ENCODE measurements around the gene PSMG4.

Gene PSMG4

GRCh38 chr6:3258720-3259490, at the start of gene PSMG4:
Gene PSMG4 (plus strand): TSS chr6:3258947. CDS start chr6:3259023, 76 bp downstream.
- Histone ChIP-seq H3K9me3 (ENCODE audit: control insufficient read depth, low read length) (no peaks in the 10 kb centered on the region), H3K36me3 (ENCODE audit: control insufficient read depth, insufficient read depth, low read length) (no peaks in the 10 kb centered on the region), H3K4me1 (ENCODE audit: control insufficient read depth, insufficient read depth, low read length) (peaks cover 25% of the 10 kb centered on the region), H3K9ac (ENCODE audit: low read length) (peak within 1 kb of the TSS; percentile 63), H3K4me3 (ENCODE audit: low read length) (peak within 1 kb of the TSS; percentile 48), H3K27me3 (ENCODE audit: control insufficient read depth, insufficient read depth, low read length) (no peaks in the 10 kb centered on the region)

GRCh38 chr6:3209114-3210023, 49.4 kb upstream of the PSMG4 start:
- peaks cover 6% of the 10 kb centered on the region for H3K27me3 ChIP-seq (ENCODE audit: control insufficient read depth, insufficient read depth, low read length)
- H3K4me3 ChIP-seq (ENCODE audit: low read length): no peak overlapping the region
- no peaks in the 10 kb centered on the region for H3K9me3 ChIP-seq (ENCODE audit: control insufficient read depth, low read length)
- H3K4me1 ChIP-seq (ENCODE audit: control insufficient read depth, insufficient read depth, low read length): peaks cover 11% of the 10 kb centered on the region
- no peak overlapping the region for H3K9ac ChIP-seq (ENCODE audit: low read length)
- no peaks in the 10 kb centered on the region for H3K36me3 ChIP-seq (ENCODE audit: control insufficient read depth, insufficient read depth, low read length)

- no peak overlapping the region for H3K4me3 ChIP-seq (ENCODE audit: low read length)
- H3K9me3 ChIP-seq (ENCODE audit: control insufficient read depth, low read length): no peaks in the 10 kb centered on the region
- peaks cover 6% of the 10 kb centered on the region for H3K27me3 ChIP-seq (ENCODE audit: control insufficient read depth, insufficient read depth, low read length)
- no peak overlapping the region for H3K9ac ChIP-seq (ENCODE audit: low read length)
- H3K4me1 ChIP-seq (ENCODE audit: control insufficient read depth, insufficient read depth, low read length): peaks cover 11% of the 10 kb centered on the region
- no peaks in the 10 kb centered on the region for H3K36me3 ChIP-seq (ENCODE audit: control insufficient read depth, insufficient read depth, low read length)
Observed at GRCh38 chr6:3210024-3210610, 48.6 kb upstream of the PSMG4 start.

- H3K27me3 ChIP-seq (ENCODE audit: control insufficient read depth, insufficient read depth, low read length): peaks cover 6% of the 10 kb centered on the region
- peaks cover 11% of the 10 kb centered on the region for H3K4me1 ChIP-seq (ENCODE audit: control insufficient read depth, insufficient read depth, low read length)
- H3K9ac ChIP-seq (ENCODE audit: low read length): no peak overlapping the region
- no peak overlapping the region for H3K4me3 ChIP-seq (ENCODE audit: low read length)
- no peaks in the 10 kb centered on the region for H3K9me3 ChIP-seq (ENCODE audit: control insufficient read depth, low read length)
- H3K36me3 ChIP-seq (ENCODE audit: control insufficient read depth, insufficient read depth, low read length): no peaks in the 10 kb centered on the region
Observed at GRCh38 chr6:3211681-3212080, 47.1 kb upstream of the PSMG4 start.

GRCh38 chr6:3212261-3212660, 46.5 kb upstream of the PSMG4 start:
- Histone ChIP-seq H3K27me3 (ENCODE audit: control insufficient read depth, insufficient read depth, low read length) (peaks cover 6% of the 10 kb centered on the region), H3K36me3 (ENCODE audit: control insufficient read depth, insufficient read depth, low read length) (no peaks in the 10 kb centered on the region), H3K4me3 (ENCODE audit: low read length) (no peak overlapping the region), H3K9me3 (ENCODE audit: control insufficient read depth, low read length) (no peaks in the 10 kb centered on the region), H3K9ac (ENCODE audit: low read length) (no peak overlapping the region), H3K4me1 (ENCODE audit: control insufficient read depth, insufficient read depth, low read length) (peaks cover 11% of the 10 kb centered on the region)

GRCh38 chr6:3213334-3213695, 45.4 kb upstream of the PSMG4 start:
- H3K4me1 ChIP-seq (ENCODE audit: control insufficient read depth, insufficient read depth, low read length): peaks cover 11% of the 10 kb centered on the region
- no peak overlapping the region for H3K4me3 ChIP-seq (ENCODE audit: low read length)
- peaks cover 6% of the 10 kb centered on the region for H3K27me3 ChIP-seq (ENCODE audit: control insufficient read depth, insufficient read depth, low read length)
- H3K9ac ChIP-seq (ENCODE audit: low read length): no peak overlapping the region
- H3K9me3 ChIP-seq (ENCODE audit: control insufficient read depth, low read length): no peaks in the 10 kb centered on the region
- no peaks in the 10 kb centered on the region for H3K36me3 ChIP-seq (ENCODE audit: control insufficient read depth, insufficient read depth, low read length)

GRCh38 chr6:3214898-3215297, 43.8 kb upstream of the PSMG4 start:
- Histone ChIP-seq H3K4me1 (ENCODE audit: control insufficient read depth, insufficient read depth, low read length) (no peaks in the 10 kb centered on the region), H3K36me3 (ENCODE audit: control insufficient read depth, insufficient read depth, low read length) (no peaks in the 10 kb centered on the region), H3K9ac (ENCODE audit: low read length) (no peak overlapping the region), H3K9me3 (ENCODE audit: control insufficient read depth, low read length) (no peaks in the 10 kb centered on the region), H3K4me3 (ENCODE audit: low read length) (no peak overlapping the region), H3K27me3 (ENCODE audit: control insufficient read depth, insufficient read depth, low read length) (peaks cover 6% of the 10 kb centered on the region)

GRCh38 chr6:3217286-3217685, 41.5 kb upstream of the PSMG4 start:
- H3K4me1 ChIP-seq (ENCODE audit: control insufficient read depth, insufficient read depth, low read length): no peaks in the 10 kb centered on the region
- H3K9ac ChIP-seq (ENCODE audit: low read length): no peak overlapping the region
- H3K4me3 ChIP-seq (ENCODE audit: low read length): no peak overlapping the region
- no peaks in the 10 kb centered on the region for H3K27me3 ChIP-seq (ENCODE audit: control insufficient read depth, insufficient read depth, low read length)
- no peaks in the 10 kb centered on the region for H3K36me3 ChIP-seq (ENCODE audit: control insufficient read depth, insufficient read depth, low read length)
- H3K9me3 ChIP-seq (ENCODE audit: control insufficient read depth, low read length): no peaks in the 10 kb centered on the region

GRCh38 chr6:3218266-3218665, 40.5 kb upstream of the PSMG4 start:
- H3K9ac ChIP-seq (ENCODE audit: low read length): no peak overlapping the region
- H3K9me3 ChIP-seq (ENCODE audit: control insufficient read depth, low read length): no peaks in the 10 kb centered on the region
- no peaks in the 10 kb centered on the region for H3K36me3 ChIP-seq (ENCODE audit: control insufficient read depth, insufficient read depth, low read length)
- H3K4me1 ChIP-seq (ENCODE audit: control insufficient read depth, insufficient read depth, low read length): no peaks in the 10 kb centered on the region
- no peaks in the 10 kb centered on the region for H3K27me3 ChIP-seq (ENCODE audit: control insufficient read depth, insufficient read depth, low read length)
- no peak overlapping the region for H3K4me3 ChIP-seq (ENCODE audit: low read length)

GRCh38 chr6:3220366-3220765, 38.4 kb upstream of the PSMG4 start:
- Histone ChIP-seq H3K27me3 (ENCODE audit: control insufficient read depth, insufficient read depth, low read length) (no peaks in the 10 kb centered on the region), H3K36me3 (ENCODE audit: control insufficient read depth, insufficient read depth, low read length) (no peaks in the 10 kb centered on the region), H3K9me3 (ENCODE audit: control insufficient read depth, low read length) (no peaks in the 10 kb centered on the region), H3K4me3 (ENCODE audit: low read length) (no peak overlapping the region), H3K9ac (ENCODE audit: low read length) (no peak overlapping the region), H3K4me1 (ENCODE audit: control insufficient read depth, insufficient read depth, low read length) (no peaks in the 10 kb centered on the region)

- Histone ChIP-seq H3K9me3 (ENCODE audit: control insufficient read depth, low read length) (no peaks in the 10 kb centered on the region), H3K4me1 (ENCODE audit: control insufficient read depth, insufficient read depth, low read length) (peaks cover 2% of the 10 kb centered on the region), H3K36me3 (ENCODE audit: control insufficient read depth, insufficient read depth, low read length) (no peaks in the 10 kb centered on the region), H3K4me3 (ENCODE audit: low read length) (no peak overlapping the region), H3K9ac (ENCODE audit: low read length) (no peak overlapping the region), H3K27me3 (ENCODE audit: control insufficient read depth, insufficient read depth, low read length) (peaks cover 10% of the 10 kb centered on the region)
Observed at GRCh38 chr6:3221578-3221977, 37.2 kb upstream of the PSMG4 start.

GRCh38 chr6:3222506-3223038, 36.2 kb upstream of the PSMG4 start:
- Histone ChIP-seq H3K9me3 (ENCODE audit: control insufficient read depth, low read length) (no peaks in the 10 kb centered on the region), H3K27me3 (ENCODE audit: control insufficient read depth, insufficient read depth, low read length) (peaks cover 20% of the 10 kb centered on the region), H3K4me1 (ENCODE audit: control insufficient read depth, insufficient read depth, low read length) (peaks cover 12% of the 10 kb centered on the region), H3K36me3 (ENCODE audit: control insufficient read depth, insufficient read depth, low read length) (no peaks in the 10 kb centered on the region), H3K4me3 (ENCODE audit: low read length) (no peak overlapping the region), H3K9ac (ENCODE audit: low read length) (no peak overlapping the region)
